Endothelial cell of coronary artery (primary cell): ENCODE data around the gene PDLIM4. TPM values are rescaled to one million over a fixed set of nuclear protein-coding genes. Genes with fewer than 3 reads are reported as not detected.

Source experiments
- total RNA-seq: library from RNA; depleted of rRNA; stranded (reverse); fragments of >200 nt; gene quantifications from 2 replicates; pipeline ENCODE4 v1.2.3, GENCODE V29; 2014

PDLIM4 gene
- total RNA-seq: 50.3 and 63.1 TPM in 2 replicates

GRCh38 chr5:132257131-132258101, at the start of gene PDLIM4:
TSS of gene PDLIM4 (plus strand) at chr5:132257696. CDS start at chr5:132257735, 39 bp downstream.

DNA sequence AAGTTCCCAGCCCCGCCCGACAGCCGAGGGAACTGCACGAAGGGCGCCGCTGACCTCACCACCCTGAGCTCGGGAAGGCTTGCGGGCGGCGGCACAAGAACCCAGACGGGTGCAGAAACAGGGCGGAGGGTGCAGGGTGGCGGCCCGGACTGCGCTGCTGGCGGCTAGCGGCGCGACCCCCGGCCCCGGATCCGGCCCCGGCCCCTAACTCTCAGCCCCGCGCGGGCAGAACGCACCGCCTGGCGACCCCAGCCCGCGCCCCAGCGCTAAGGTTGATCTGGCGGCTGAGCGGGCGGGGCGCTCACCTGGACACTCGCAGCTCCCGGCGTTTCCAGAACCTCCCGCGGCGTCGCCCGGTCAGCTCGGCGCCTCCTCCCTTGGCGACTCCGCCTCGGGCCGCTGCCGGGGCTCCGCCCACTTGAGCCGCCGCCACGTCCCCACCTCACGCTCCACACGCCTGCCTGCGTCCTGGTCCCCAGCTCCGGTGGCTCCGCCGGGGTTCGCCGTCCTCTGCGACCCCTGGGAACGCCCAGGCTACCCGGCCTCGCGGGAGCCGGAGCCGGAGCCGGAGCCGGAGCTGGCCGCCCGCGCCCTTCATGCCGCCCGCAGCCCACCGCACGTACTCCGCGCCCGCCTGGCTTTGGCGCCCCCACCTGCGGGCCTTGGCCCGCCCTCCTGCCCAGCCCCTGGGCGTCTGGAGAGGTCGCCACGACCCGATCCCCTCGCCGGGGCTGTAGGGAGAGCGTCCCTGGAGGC, 29.8 kb upstream of the PDLIM4 start, which contains the start of gene P4HA2:
P4HA2 (minus strand) TSS at position 369 of the 756 bp plus-strand sequence. CDS start 9,227 bp downstream, outside the sequence.

GRCh38 chr5:132293992-132294727, 36.7 kb downstream of the PDLIM4 start, which contains the start of gene SLC22A4:
TSS of gene SLC22A4 (plus strand) at chr5:132294394. CDS start at chr5:132294617, 223 bp downstream.

Other genes starting within 250 kb of the PDLIM4 start
- gene ACSL6, start 246.0 kb upstream of the PDLIM4 start, total RNA-seq: 0.47 TPM in 1 of 2 replicates, not detected in the other
- not detected in 2 replicates for gene IL3, start 197.0 kb upstream of the PDLIM4 start, total RNA-seq
- 0.28 and 0.36 TPM in 2 replicates for gene CSF2, start 183.9 kb upstream of the PDLIM4 start, total RNA-seq
- gene P4HA2, start 29.8 kb upstream of the PDLIM4 start, total RNA-seq: 64.3 and 212 TPM in 2 replicates
- 3.7 and 7.9 TPM in 2 replicates for gene SLC22A4, start 36.7 kb downstream of the PDLIM4 start, total RNA-seq
- 1.7 and 3.9 TPM in 2 replicates for gene SLC22A5, start 112.0 kb downstream of the PDLIM4 start, total RNA-seq
- gene IRF1, start 233.1 kb downstream of the PDLIM4 start, total RNA-seq: 6.4 and 10.1 TPM in 2 replicates